HepG2 (cell line): Measurements from ENCODE around the gene PLXND1. TPM values are rescaled to one million over a fixed set of nuclear protein-coding genes. Genes with fewer than 3 reads are reported as not detected.

Experiments
- ASH2L ChIP-seq: fragments of 300-600, 200-600 bp; sonication (generic); IDR thresholded peaks from 2 replicates; pipeline ENCODE4 v1.7.0; 2017; ENCODE audit warnings: low read depth, mild to moderate bottlenecking, moderate library complexity, mixed read lengths, low read length; ENCODE audit not compliant: insufficient read length
- BRD4 ChIP-seq: sonication (generic); formaldehyde crosslinking; IDR thresholded peaks from 2 replicates; pipeline ENCODE4 v1.4.0; 2020; ENCODE audit warnings: missing genetic modification reagents
- IKZF1 ChIP-seq: fragments of 450-650 bp; IDR thresholded peaks from 2 replicates; pipeline ENCODE4 v1.7.1; 2016
- MEIS2 ChIP-seq: sonication (generic); formaldehyde crosslinking; IDR thresholded peaks from 2 replicates; pipeline ENCODE4 v1.9.0; 2021; ENCODE audit warnings: mild to moderate bottlenecking, missing genetic modification reagents
- XBP1 ChIP-seq: sonication (generic); formaldehyde crosslinking; IDR thresholded peaks from 2 replicates; pipeline ENCODE4 v1.5.0; 2020; ENCODE audit warnings: missing genetic modification reagents
- ZNF530 ChIP-seq: sonication (generic); formaldehyde crosslinking; IDR thresholded peaks from 2 replicates; pipeline ENCODE4 v1.5.0; 2020; ENCODE audit warnings: low read depth, mild to moderate bottlenecking, missing genetic modification reagents
- ZNF629 ChIP-seq: sonication (generic); formaldehyde crosslinking; conservative IDR thresholded peaks from 2 replicates; pipeline ENCODE4 v1.5.0; 2020; ENCODE audit warnings: missing genetic modification reagents
- ZNF75D ChIP-seq: sonication (generic); formaldehyde crosslinking; IDR thresholded peaks from 2 replicates; pipeline ENCODE4 v1.8.1; 2023; ENCODE audit warnings: missing genetic modification reagents, mild to moderate bottlenecking, borderline replicate concordance
- polyA plus RNA-seq, 8 experiments: library from polyadenylated mRNA; depleted of rRNA in 3 of 8; stranded (reverse) in 7 of 8; unstranded in 1 of 8; fragments of >200 nt; fragmentation: Illumina TruSeq in 4 of 8; extraction: Trizol in 4 of 8; gene quantifications; 2 replicates each; pipeline versions ENCODE4 v1.2.1 to v1.2.3, GENCODE V29; 2011 to 2016; ENCODE audit warnings: low read depth in 4 of 8, missing spikeins in 1 of 8, mixed read lengths in 1 of 8; ENCODE audit not compliant: insufficient read depth in 1 of 8
- total RNA-seq, 5 experiments: library from RNA; depleted of rRNA; stranded (reverse); fragments of >200 nt; fragmentation: Illumina TruSeq; extraction: Trizol; gene quantifications; 2 replicates each; pipeline ENCODE4 v1.2.3, GENCODE V29; 2016; ENCODE audit warnings: low read depth in 1 of 5
- TF ChIP-seq, protein P1 (sequence below): IDR thresholded peaks from 2 replicates; pipeline ENCODE4 v1.6.1; 2016; ENCODE audit warnings: low read depth, missing genetic modification reagents, missing compliant biosample characterization
- TF ChIP-seq, protein P2 (sequence below): sonication (generic); formaldehyde crosslinking; IDR thresholded peaks from 2 replicates; pipeline ENCODE4 v1.4.0; 2020; ENCODE audit warnings: mild to moderate bottlenecking, missing genetic modification reagents, borderline replicate concordance
- TF ChIP-seq, protein P3 (sequence below): IDR thresholded peaks from 2 replicates; pipeline ENCODE4 v1.6.1; 2012; ENCODE audit warnings: low read length, improper control_type of control experiment

Gene PLXND1
- total and polyA plus RNA-seq, 2 of the 13 experiments (the other 11 are each of a cell fraction or from before 2014, with no cell fraction given), result 15.9 to 42.0 TPM

GRCh38 chr3:129593595-129594339 is 12.7 kb downstream of the PLXND1 start (continued):
- TF ChIP-seq, protein P1, sequence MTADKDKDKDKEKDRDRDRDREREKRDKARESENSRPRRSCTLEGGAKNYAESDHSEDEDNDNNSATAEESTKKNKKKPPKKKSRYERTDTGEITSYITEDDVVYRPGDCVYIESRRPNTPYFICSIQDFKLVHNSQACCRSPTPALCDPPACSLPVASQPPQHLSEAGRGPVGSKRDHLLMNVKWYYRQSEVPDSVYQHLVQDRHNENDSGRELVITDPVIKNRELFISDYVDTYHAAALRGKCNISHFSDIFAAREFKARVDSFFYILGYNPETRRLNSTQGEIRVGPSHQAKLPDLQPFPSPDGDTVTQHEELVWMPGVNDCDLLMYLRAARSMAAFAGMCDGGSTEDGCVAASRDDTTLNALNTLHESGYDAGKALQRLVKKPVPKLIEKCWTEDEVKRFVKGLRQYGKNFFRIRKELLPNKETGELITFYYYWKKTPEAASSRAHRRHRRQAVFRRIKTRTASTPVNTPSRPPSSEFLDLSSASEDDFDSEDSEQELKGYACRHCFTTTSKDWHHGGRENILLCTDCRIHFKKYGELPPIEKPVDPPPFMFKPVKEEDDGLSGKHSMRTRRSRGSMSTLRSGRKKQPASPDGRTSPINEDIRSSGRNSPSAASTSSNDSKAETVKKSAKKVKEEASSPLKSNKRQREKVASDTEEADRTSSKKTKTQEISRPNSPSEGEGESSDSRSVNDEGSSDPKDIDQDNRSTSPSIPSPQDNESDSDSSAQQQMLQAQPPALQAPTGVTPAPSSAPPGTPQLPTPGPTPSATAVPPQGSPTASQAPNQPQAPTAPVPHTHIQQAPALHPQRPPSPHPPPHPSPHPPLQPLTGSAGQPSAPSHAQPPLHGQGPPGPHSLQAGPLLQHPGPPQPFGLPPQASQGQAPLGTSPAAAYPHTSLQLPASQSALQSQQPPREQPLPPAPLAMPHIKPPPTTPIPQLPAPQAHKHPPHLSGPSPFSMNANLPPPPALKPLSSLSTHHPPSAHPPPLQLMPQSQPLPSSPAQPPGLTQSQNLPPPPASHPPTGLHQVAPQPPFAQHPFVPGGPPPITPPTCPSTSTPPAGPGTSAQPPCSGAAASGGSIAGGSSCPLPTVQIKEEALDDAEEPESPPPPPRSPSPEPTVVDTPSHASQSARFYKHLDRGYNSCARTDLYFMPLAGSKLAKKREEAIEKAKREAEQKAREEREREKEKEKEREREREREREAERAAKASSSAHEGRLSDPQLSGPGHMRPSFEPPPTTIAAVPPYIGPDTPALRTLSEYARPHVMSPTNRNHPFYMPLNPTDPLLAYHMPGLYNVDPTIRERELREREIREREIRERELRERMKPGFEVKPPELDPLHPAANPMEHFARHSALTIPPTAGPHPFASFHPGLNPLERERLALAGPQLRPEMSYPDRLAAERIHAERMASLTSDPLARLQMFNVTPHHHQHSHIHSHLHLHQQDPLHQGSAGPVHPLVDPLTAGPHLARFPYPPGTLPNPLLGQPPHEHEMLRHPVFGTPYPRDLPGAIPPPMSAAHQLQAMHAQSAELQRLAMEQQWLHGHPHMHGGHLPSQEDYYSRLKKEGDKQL (CRISPR knock-in tag), result peak; percentile 78; the same call in 1 of the 2 replicates
- TF ChIP-seq BRD4 (peak; percentile 21; the same call in 1 of the 2 replicates), ZNF530 (no peak), ZNF629 (peak; percentile 62), IKZF1 (no peak), XBP1 (CRISPR knock-in tag) (no peak), ZNF75D (CRISPR knock-in tag) (no peak), ASH2L (peak; percentile 77), MEIS2 (CRISPR knock-in tag) (peak; percentile 89)
- TF ChIP-seq, protein P2, sequence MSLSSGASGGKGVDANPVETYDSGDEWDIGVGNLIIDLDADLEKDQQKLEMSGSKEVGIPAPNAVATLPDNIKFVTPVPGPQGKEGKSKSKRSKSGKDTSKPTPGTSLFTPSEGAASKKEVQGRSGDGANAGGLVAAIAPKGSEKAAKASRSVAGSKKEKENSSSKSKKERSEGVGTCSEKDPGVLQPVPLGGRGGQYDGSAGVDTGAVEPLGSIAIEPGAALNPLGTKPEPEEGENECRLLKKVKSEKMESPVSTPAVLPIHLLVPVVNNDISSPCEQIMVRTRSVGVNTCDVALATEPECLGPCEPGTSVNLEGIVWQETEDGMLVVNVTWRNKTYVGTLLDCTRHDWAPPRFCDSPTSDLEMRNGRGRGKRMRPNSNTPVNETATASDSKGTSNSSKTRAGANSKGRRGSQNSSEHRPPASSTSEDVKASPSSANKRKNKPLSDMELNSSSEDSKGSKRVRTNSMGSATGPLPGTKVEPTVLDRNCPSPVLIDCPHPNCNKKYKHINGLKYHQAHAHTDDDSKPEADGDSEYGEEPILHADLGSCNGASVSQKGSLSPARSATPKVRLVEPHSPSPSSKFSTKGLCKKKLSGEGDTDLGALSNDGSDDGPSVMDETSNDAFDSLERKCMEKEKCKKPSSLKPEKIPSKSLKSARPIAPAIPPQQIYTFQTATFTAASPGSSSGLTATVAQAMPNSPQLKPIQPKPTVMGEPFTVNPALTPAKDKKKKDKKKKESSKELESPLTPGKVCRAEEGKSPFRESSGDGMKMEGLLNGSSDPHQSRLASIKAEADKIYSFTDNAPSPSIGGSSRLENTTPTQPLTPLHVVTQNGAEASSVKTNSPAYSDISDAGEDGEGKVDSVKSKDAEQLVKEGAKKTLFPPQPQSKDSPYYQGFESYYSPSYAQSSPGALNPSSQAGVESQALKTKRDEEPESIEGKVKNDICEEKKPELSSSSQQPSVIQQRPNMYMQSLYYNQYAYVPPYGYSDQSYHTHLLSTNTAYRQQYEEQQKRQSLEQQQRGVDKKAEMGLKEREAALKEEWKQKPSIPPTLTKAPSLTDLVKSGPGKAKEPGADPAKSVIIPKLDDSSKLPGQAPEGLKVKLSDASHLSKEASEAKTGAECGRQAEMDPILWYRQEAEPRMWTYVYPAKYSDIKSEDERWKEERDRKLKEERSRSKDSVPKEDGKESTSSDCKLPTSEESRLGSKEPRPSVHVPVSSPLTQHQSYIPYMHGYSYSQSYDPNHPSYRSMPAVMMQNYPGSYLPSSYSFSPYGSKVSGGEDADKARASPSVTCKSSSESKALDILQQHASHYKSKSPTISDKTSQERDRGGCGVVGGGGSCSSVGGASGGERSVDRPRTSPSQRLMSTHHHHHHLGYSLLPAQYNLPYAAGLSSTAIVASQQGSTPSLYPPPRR (CRISPR knock-in tag), result peak; percentile 84
- TF ChIP-seq, protein P3, sequence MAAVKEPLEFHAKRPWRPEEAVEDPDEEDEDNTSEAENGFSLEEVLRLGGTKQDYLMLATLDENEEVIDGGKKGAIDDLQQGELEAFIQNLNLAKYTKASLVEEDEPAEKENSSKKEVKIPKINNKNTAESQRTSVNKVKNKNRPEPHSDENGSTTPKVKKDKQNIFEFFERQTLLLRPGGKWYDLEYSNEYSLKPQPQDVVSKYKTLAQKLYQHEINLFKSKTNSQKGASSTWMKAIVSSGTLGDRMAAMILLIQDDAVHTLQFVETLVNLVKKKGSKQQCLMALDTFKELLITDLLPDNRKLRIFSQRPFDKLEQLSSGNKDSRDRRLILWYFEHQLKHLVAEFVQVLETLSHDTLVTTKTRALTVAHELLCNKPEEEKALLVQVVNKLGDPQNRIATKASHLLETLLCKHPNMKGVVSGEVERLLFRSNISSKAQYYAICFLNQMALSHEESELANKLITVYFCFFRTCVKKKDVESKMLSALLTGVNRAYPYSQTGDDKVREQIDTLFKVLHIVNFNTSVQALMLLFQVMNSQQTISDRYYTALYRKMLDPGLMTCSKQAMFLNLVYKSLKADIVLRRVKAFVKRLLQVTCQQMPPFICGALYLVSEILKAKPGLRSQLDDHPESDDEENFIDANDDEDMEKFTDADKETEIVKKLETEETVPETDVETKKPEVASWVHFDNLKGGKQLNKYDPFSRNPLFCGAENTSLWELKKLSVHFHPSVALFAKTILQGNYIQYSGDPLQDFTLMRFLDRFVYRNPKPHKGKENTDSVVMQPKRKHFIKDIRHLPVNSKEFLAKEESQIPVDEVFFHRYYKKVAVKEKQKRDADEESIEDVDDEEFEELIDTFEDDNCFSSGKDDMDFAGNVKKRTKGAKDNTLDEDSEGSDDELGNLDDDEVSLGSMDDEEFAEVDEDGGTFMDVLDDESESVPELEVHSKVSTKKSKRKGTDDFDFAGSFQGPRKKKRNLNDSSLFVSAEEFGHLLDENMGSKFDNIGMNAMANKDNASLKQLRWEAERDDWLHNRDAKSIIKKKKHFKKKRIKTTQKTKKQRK, result no peak
